Brain microvascular endothelial cell (primary cell): ENCODE results near the gene FMOD.

ENCODE experiments used
- DNase-seq: peaks from one replicate; pipeline ENCODE4 v3.0.0-alpha.2; 2020
- H3K27ac ChIP-seq: fragments of 250-450 bp; sonication (Bioruptor Pico); 2 replicates; pipeline ENCODE4 v1.5.1; 2020; ENCODE audit warnings: mild to moderate bottlenecking, moderate library complexity
- H3K27me3 ChIP-seq: fragments of 250-450 bp; sonication (Bioruptor Pico); replicated peaks from 2 replicates; pipeline ENCODE4 v1.5.1; 2020; ENCODE audit warnings: mild to moderate bottlenecking
- H3K36me3 ChIP-seq: fragments of 250-450 bp; sonication (Bioruptor Pico); replicated peaks from 2 replicates; pipeline ENCODE4 v1.5.1; 2020; ENCODE audit warnings: mild to moderate bottlenecking
- H3K4me3 ChIP-seq: 2 replicates; pipeline ENCODE4 v1.5.1; 2011; ENCODE audit warnings: low read depth, mild to moderate bottlenecking, control low read depth, low read length, moderate library complexity
- in situ Hi-C: cut with HindIII; loops from 2 replicates; pipeline ENCODE4 v1.10.0; 2017; ENCODE audit warnings: low sequenced_read_pairs, low pct_ligation_motif_present
- TF ChIP-seq, protein P1 (sequence below): IDR thresholded peaks from 2 replicates; pipeline ENCODE4 v1.5.1; 2011; ENCODE audit warnings: low read depth, mild to moderate bottlenecking, moderate library complexity, low read length, control low read depth, inconsistent platforms; ENCODE audit errors: missing control alignments

FMOD gene

DNA sequence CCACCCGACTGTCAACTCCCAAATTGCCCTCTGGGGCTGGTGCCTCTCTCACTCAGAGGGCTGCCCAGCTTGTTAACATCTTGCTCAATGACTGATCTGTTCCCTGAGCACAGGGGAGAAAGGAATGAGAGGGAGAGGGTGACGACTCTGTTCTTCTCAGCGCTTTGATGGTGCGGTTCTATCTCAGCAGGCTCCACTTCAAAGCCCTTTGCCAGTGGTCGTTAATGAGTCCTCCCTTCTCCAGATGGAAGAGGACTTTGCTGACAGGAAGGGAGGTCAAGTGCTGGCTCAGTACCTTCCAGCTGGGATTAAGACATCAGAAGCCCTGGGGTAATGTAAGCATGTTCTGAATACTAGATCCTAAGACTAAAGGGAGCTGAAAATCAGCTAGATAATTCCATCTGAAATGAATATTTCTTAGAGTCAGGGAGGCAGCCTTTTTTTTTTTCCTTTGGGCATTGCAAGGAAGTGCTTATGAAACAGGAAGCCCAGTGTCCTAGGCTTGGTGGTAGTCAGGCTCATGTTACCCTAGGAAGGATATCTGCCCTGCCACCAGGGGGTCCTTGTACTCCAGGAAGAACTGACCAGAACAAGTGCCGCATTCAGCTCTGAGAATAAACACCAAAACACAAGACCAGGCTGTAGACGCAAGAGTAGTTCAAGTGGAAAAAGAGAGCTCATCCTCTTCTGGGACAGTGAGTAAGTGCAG is 4.7 kb downstream of the FMOD start:
- TF ChIP-seq, protein P1, sequence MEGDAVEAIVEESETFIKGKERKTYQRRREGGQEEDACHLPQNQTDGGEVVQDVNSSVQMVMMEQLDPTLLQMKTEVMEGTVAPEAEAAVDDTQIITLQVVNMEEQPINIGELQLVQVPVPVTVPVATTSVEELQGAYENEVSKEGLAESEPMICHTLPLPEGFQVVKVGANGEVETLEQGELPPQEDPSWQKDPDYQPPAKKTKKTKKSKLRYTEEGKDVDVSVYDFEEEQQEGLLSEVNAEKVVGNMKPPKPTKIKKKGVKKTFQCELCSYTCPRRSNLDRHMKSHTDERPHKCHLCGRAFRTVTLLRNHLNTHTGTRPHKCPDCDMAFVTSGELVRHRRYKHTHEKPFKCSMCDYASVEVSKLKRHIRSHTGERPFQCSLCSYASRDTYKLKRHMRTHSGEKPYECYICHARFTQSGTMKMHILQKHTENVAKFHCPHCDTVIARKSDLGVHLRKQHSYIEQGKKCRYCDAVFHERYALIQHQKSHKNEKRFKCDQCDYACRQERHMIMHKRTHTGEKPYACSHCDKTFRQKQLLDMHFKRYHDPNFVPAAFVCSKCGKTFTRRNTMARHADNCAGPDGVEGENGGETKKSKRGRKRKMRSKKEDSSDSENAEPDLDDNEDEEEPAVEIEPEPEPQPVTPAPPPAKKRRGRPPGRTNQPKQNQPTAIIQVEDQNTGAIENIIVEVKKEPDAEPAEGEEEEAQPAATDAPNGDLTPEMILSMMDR: no peak
- no peak for DNase-seq
- in situ Hi-C loops: no loop called here
- Histone ChIP-seq H3K27me3 (peaks cover 19% of the 10 kb centered on the region), H3K4me3 (no peak overlapping the region), H3K27ac (no peak overlapping the region), H3K36me3 (no peaks in the 10 kb centered on the region)

GRCh38 chr1:203343956-203344754 is 6.8 kb downstream of the FMOD start:
- Histone ChIP-seq H3K4me3 (no peak overlapping the region), H3K36me3 (no peaks in the 10 kb centered on the region), H3K27ac (no peak overlapping the region), H3K27me3 (peaks cover 28% of the 10 kb centered on the region)
- DNase-seq: no peak
- in situ Hi-C loops: no loop called here
- TF ChIP-seq, protein P1: no peak

GRCh38 chr1:203342192-203342940 is 8.6 kb downstream of the FMOD start:
- TF ChIP-seq, protein P1: peak; percentile 88
- Histone ChIP-seq H3K4me3 (no peak overlapping the region), H3K36me3 (no peaks in the 10 kb centered on the region), H3K27me3 (peaks cover 28% of the 10 kb centered on the region), H3K27ac (no peak overlapping the region)
- peak; percentile 10 for DNase-seq
- in situ Hi-C loops: no loop called here

DNA sequence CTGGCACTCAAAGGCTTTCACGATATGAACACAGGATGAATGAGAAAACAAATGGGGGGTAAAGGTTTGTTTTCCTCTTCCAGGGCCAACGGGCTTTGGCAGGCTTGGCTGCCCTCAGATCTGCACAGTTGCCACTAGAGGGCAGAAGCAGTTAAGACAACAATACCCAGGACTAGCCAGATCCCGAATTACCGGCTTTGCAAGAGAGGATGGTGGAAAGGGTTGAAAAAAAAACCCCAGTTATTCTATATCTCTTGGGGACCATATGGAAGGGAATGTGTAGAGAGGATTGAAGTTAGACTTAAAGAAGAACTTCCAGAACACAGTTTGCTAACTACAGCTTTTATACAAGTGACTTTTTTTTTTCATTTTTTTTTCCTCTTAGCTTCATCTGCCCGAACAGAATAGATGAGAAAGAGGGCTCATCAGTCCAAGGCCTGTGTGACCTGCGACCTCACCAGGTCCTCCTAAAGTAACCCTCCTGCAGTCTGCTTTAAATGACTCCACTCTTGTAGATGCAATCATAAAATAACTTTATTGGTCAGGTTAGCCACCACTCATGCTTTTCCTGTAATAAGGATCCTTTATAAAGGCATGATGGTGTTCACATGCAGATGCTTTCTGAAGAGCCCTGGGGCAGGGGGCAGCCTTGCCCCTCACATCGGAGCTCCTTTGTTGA is 10.7 kb downstream of the FMOD start:
- H3K4me3 ChIP-seq: no peak overlapping the region
- in situ Hi-C loops: no loop called here
- H3K36me3 ChIP-seq: no peaks in the 10 kb centered on the region
- no peak overlapping the region for H3K27ac ChIP-seq
- peak; percentile 62 for DNase-seq
- TF ChIP-seq, protein P1: peak; percentile 93
- H3K27me3 ChIP-seq: peaks cover 28% of the 10 kb centered on the region

DNA sequence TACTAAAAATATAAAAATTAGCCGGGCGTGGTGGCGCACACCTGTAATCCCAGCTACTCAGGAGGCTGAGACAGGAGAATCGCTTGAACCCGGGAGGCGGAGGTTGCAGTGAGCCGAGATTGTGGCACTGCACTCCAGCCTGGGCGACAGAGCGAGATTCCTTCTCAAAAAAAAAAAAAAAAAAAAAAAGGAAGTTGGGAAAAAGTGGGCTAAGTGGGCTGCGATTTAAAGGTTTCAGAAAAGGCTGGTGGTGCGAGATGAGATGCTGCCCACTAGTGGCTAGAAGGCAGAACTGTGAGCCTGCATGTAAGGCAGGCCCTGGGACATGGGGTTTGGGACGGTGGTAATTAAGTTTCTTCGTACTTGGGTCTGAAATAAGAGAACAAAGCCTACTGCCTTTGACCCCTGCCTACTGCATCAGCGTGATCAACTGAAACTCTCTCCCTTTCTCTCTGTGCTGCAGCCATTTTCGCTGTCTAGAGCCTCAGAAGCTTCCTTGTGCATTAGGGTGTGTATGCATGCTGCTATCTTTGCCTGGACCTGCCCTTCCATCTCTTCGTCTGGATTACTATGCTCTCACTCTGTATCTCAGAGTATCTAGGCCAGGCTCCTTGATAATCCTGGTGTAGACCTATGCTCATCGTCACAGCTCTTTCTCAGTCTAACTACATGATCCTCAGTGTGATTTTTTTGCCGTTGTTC is 12.4 kb downstream of the FMOD start:
- peaks cover 23% of the 10 kb centered on the region for H3K27me3 ChIP-seq
- no peaks in the 10 kb centered on the region for H3K36me3 ChIP-seq
- in situ Hi-C loops: no loop called here
- H3K27ac ChIP-seq: no peak overlapping the region
- TF ChIP-seq, protein P1: peak; percentile 93
- DNase-seq: peak; percentile 40
- H3K4me3 ChIP-seq: no peak overlapping the region
